ENCODE measurements around the gene TEDDM1. TPM values are rescaled to one million over a fixed set of nuclear protein-coding genes. Genes with fewer than 3 reads are reported as not detected.
"Not testable (repeated sequence)": the region's sequence is repeated elsewhere in the genome, so short reads cannot be mapped to it uniquely, and the experiment has no call there.

The TEDDM1 gene
- total RNA-seq, 2 experiments from 2014 or later = not detected

DNA sequence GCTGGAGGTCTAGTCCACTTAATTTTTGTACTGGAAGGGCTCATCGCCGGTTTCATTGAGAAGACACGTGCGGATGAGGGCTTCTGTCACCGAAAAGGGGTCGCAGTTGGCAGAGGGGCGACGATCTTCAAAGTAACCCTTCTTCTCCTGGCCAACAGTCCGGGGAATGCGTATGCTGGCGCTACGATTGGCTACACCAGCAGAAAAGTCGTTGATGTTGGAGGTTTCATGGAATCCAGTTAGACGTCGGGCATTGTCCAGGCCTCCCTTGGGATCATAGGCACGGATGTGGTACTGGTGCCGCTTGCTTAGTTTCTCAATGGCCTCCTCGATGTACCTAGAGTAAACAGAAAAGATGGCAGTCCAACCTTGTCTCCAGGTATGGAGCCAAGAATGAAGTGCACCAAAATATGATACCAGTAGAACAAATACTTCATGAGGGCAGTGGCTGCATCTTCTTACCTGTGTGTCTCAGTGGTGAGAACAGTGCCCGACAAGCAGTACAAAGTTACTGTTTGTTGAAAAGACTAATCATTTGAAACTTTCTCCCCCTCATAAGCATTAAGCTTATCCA is 16.0 kb downstream of the TEDDM1 start:
- no peak for DNase-seq
- no peaks in the 10 kb centered on the region for H3K27me3 Mint-ChIP-seq
- peaks cover 31% of the 10 kb centered on the region for H3K4me1 Mint-ChIP-seq
- H3K4me3 Mint-ChIP-seq = no peak overlapping the region
- no peak overlapping the region for H3K27ac Mint-ChIP-seq
- no peaks in the 10 kb centered on the region for H3K9me3 Mint-ChIP-seq
- H3K36me3 Mint-ChIP-seq (ENCODE audit: low read depth) = peaks cover 69% of the 10 kb centered on the region
- ChIA-PET CTCF (no interaction called here), POLR2A (no interaction called here)

DNA sequence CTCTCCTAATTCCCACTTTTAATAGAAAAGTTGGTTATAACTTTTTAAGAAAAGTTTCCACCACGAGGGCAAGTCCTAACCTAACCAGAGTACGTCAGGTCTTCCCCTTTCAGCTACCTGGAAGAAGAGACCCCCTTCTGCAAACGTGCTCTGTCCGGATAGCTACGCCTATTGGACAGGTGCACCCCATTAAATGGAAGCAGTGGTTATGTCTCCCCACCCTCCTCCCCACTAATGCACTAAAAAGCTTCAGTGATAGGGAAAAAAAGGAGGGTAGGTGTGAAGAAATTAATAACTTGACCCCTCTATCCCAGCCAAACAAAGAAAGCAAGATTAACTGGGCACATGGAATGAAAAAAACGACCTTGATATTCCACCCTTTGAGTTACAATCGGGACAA is 16.5 kb downstream of the TEDDM1 start:
- Mint-ChIP-seq H3K36me3 (ENCODE audit: low read depth) (peaks cover 65% of the 10 kb centered on the region), H3K9me3 (no peaks in the 10 kb centered on the region), H3K4me3 (no peak overlapping the region), H3K4me1 (peaks cover 26% of the 10 kb centered on the region), H3K27me3 (no peaks in the 10 kb centered on the region), H3K27ac (no peak overlapping the region)
- DNase-seq = no peak
- ChIA-PET POLR2A (no interaction called here), CTCF (interaction anchor here (0.8 kb wide), 1 partner anchor 200 kb away, joined by 3 read pairs; no protein-coding TSS in a partner anchor)

DNA sequence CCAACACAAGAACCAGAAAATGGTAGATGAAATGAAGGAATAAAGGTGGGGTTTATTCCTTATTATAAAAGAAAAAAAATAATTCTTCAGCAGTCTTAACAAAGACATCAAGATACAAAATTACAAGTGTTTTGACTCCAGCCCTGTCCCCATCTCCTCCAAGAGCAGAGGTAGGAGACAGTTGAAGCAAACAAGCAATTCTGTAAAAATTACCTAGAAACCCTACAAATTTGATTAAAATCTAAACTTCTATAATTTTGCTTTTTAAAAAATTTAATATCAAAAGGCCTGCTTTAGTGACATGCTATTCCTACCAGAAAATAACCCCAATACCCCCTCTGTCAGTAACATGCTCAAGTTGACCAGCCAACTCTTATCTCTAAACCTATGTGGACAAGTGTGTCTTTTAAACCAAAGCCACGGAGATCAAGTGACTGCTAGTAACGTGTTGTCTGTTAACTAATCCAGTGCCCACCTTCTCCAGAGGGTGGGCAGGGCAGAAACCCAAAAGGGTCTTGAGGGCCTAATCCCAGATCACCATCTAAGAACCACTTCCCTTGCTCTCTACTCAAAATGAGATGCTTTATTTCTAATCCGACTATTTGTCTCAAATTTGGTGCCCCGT is 17.3 kb downstream of the TEDDM1 start:
- Mint-ChIP-seq H3K27me3 (no peaks in the 10 kb centered on the region), H3K9me3 (no peaks in the 10 kb centered on the region), H3K27ac (no peak overlapping the region), H3K4me3 (no peak overlapping the region), H3K4me1 (peaks cover 18% of the 10 kb centered on the region), H3K36me3 (ENCODE audit: low read depth) (peaks cover 62% of the 10 kb centered on the region)
- ChIA-PET CTCF (interaction anchor here (0.8 to 1.7 kb wide), 2 partner anchors 14 to 199 kb away, joined by 3 to 4 read pairs; no protein-coding TSS in a partner anchor), POLR2A (no interaction called here)
- DNase-seq = no peak

DNA sequence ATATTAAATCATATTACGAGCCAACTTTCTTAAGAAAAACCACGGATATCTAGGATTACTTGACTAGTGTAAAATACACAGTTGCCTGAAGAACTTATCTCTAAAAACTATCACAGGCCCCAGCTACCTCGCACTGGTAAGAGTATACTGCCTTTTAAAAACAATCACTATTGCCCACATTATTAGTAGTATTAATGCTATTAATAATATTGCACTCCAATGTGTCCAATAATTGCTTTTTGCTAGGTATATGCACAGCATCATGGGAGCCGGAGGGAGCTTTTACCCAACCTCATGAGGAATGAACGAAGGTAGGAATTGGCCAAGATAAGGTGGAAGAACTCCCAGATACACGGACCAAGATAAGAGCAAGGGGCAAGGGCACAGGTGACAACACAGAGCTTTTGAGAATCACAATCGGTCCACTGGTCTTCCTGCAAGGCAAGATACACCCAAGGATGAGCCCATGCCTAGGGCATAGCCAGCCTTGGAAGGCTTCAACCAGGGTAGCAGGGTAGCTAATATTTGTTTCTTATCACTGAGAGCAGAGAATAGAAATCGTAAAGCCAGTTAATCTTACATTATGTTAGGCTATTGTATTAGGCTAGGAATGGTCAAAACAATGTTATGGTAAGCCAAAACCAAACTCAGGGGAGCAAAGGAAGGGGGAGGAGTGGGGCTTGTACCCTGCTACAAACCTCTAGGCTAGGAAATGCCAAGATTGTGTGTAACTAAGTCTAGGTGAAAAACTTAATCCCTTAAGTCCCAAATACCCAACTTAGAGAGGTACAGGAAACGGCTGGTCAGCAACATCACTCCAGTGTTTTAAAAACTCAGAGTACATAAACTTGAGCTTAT is 18.3 kb downstream of the TEDDM1 start:
- ChIA-PET POLR2A (no interaction called here), CTCF (interaction anchor here (0.9 to 1.7 kb wide), 4 partner anchors 7 to 82 kb away, joined by 3 to 4 read pairs (median 4); no protein-coding TSS in a partner anchor)
- Mint-ChIP-seq H3K27ac (no peak overlapping the region), H3K36me3 (ENCODE audit: low read depth) (peaks cover 52% of the 10 kb centered on the region), H3K27me3 (no peaks in the 10 kb centered on the region), H3K4me1 (peaks cover 8% of the 10 kb centered on the region), H3K9me3 (no peaks in the 10 kb centered on the region), H3K4me3 (no peak overlapping the region)
- no peak for DNase-seq

DNA sequence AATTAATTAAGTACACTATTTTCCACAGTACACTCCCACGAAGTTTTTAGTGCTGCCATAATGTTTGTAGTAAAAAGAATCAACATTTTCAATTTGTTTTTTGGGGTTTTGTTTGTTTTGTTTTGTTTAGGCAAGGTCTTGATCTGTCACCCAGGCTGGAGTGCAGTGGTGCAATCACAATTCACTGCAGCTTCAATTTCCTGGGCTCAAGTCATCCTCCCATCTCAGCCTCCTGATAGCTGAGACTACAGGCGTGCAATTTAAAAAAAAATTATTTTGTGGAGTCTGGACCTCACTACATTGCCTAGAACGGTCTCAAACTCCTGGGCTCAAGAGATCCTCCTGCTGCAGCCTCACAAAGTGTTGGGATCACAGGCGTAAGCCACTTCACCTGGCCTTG is 20.3 kb downstream of the TEDDM1 start:
- H3K4me1 Mint-ChIP-seq = peaks cover 2% of the 10 kb centered on the region
- CTCF ChIA-PET = interaction anchor here (0.9 to 1.5 kb wide), 4 partner anchors 26 to 300 kb away, joined by 3 to 4 read pairs (median 4); no protein-coding TSS in a partner anchor

DNA sequence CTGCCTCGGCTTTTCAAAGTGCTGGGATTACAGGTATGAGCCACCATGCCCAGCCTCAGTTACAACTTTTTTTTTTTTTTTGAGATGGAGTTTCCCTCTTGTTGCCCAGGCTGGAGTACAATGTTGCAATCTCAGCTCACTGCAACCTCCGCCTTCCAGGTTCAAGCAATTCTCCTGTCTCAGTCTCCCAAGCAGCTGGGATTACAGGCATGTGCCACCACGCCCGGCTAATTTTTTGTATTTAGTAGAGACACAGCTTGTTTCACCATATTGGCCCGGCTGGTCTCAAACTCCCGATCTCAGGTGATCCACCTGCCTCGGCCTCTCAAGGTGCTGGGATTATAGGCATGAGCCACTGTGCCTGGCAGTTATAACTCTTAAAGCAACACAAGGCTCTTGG is 20.7 kb downstream of the TEDDM1 start:
- DNase-seq, H3K27ac Mint-ChIP-seq, POLR2A ChIA-PET, H3K4me1 Mint-ChIP-seq, H3K4me3 Mint-ChIP-seq, H3K27me3 Mint-ChIP-seq, H3K9me3 Mint-ChIP-seq: not testable (repeated sequence)
- H3K36me3 Mint-ChIP-seq (ENCODE audit: low read depth) = peaks cover 30% of the 10 kb centered on the region
- CTCF ChIA-PET = interaction anchor here (0.9 to 1.5 kb wide), 2 partner anchors 25 to 292 kb away, joined by 4 read pairs; no protein-coding TSS in a partner anchor

More for the DNA sequence above, 20.3 kb downstream of the TEDDM1 start:
- no peak for DNase-seq
- H3K9me3 Mint-ChIP-seq = peaks cover 2% of the 10 kb centered on the region
- no peaks in the 10 kb centered on the region for H3K27me3 Mint-ChIP-seq
- POLR2A ChIA-PET = no interaction called here
- H3K4me3 Mint-ChIP-seq = no peak overlapping the region
- H3K27ac Mint-ChIP-seq = no peak overlapping the region
- H3K36me3 Mint-ChIP-seq (ENCODE audit: low read depth) = peaks cover 34% of the 10 kb centered on the region

DNA sequence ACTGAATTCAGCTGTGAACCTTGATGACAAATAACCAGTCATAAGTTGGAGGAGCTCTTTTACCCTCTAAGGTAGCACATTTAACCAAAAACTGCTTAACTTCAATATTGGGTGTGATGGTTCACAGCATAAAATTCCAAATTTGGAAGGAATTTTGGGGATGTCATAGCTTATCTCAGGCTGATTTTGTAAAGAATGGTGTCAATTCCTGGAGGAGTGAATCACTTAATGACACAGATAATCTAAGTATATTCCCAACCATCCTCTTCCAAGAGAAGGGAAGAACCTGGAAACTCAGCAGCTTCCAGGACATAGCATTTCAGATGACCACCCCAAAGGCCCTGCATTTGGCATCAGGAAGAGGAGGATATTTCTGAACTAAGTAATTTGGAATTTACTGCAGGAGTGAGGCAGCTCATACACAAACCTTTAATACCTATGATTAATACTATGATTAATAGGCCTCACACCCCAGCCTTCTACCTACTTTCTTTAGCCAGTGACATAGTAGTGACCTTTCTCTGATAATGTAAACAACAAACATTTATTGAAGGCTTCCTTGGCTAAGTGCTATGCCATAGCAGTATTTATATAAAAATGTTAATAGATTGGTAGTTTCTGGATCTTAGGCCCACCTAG is 23.4 kb downstream of the TEDDM1 start:
- Mint-ChIP-seq H3K27me3 (no peaks in the 10 kb centered on the region), H3K9me3 (peaks cover 2% of the 10 kb centered on the region), H3K36me3 (ENCODE audit: low read depth) (peaks cover 10% of the 10 kb centered on the region), H3K27ac (no peak overlapping the region), H3K4me1 (peaks cover 2% of the 10 kb centered on the region), H3K4me3 (no peak overlapping the region)
- POLR2A ChIA-PET = no interaction called here
- no peak for DNase-seq
- CTCF ChIA-PET = interaction anchor here (0.6 to 1.8 kb wide), 4 partner anchors 10 to 377 kb away, joined by 3 to 5 read pairs (median 4); no protein-coding TSS in a partner anchor

DNA sequence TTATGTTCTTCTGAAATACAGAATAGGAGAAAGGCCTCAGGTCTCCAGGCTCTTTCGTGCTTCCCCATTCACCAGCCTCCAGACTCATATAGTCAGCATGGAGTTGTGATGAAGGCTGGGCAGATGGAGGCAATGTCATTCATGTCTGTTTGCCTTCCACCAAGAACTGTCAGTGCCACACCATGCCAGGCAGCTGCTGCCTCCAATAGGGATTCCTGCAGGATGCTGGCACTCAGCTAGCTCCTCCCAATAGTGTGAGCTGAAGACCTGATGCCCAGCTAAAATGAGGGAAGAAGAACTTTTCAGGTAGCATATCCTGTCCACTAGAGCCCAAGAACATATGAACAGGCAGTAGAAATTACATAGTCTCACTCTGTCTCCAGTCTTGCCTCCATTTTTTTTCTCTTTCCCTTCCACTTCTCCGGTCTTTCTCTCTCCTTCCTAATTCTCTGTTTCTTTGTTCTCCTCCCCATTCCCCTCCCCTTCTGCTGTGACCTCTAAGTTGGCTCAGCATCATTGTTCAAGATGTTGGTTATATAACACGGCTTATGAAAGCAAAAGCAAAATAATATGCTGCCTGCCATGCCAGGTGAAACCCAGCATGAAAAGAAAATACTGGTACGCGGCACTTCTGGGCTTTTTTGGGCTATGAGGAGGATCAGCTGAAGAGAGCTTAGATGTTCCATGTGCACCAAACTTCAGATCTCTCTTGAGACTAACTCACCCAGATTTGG is 26.2 kb downstream of the TEDDM1 start:
- H3K27me3 Mint-ChIP-seq = peaks cover 2% of the 10 kb centered on the region

DNA sequence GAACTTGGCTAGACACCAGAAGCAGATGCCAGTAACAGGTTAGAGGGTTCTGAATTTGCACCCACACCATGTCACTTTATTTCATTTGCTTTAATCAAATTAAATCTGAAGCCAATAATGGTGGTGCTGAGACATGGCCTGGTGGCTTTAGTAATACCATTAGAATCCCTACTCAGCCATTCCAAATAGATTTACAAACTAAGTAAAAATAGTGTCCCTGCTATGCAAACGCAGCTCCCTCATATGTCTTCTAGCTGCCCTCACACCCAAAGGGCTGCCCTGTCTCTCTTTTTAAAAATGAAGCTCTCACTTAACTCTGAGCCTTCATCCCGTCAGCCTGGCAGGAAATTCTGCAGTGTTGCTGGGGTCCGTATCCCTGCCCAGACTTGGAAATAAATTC is 29.9 kb downstream of the TEDDM1 start:
- Mint-ChIP-seq H3K36me3 (ENCODE audit: low read depth) (no peaks in the 10 kb centered on the region), H3K27me3 (peaks cover 11% of the 10 kb centered on the region), H3K4me1 (no peaks in the 10 kb centered on the region), H3K27ac (no peak overlapping the region), H3K4me3 (no peak overlapping the region), H3K9me3 (peaks cover 1% of the 10 kb centered on the region)
- CTCF ChIA-PET = interaction anchor here (1.1 kb wide), 1 partner anchor 9 kb away, joined by 4 read pairs; no protein-coding TSS in a partner anchor
- no peak for DNase-seq
- POLR2A ChIA-PET = no interaction called here

More for the DNA sequence above, 26.2 kb downstream of the TEDDM1 start:
- no peak overlapping the region for H3K27ac Mint-ChIP-seq
- ChIA-PET POLR2A (no interaction called here), CTCF (interaction anchor here (0.5 to 1.2 kb wide), 4 partner anchors 178 to 1140 kb away, joined by 3 read pairs; no protein-coding TSS in a partner anchor)
- no peak for DNase-seq
- H3K4me1 Mint-ChIP-seq = no peaks in the 10 kb centered on the region
- H3K4me3 Mint-ChIP-seq = no peak overlapping the region
- peaks cover 2% of the 10 kb centered on the region for H3K9me3 Mint-ChIP-seq
- H3K36me3 Mint-ChIP-seq (ENCODE audit: low read depth) = no peaks in the 10 kb centered on the region

DNA sequence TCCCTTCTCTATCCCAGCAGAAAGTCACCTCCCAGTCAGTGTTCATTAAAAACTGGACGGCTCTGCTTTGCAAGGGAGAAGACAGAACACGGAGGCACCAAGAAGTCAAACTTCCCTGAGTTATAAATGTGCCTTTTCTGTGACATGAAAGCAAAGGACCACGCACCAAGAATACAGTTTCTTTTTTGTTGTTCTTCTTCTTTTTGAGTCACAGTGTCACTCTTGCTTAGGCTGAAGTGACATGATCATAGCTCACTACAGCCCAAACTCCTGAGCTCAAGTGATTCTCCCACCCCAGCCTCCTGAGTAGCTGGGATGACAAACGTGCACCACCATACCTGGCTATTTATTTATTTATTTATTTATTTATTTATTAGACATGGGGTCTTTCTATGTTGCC is 31.6 kb downstream of the TEDDM1 start:
- DNase-seq = no peak
- no peak overlapping the region for H3K4me3 Mint-ChIP-seq
- H3K27me3 Mint-ChIP-seq = peaks cover 13% of the 10 kb centered on the region
- no peak overlapping the region for H3K27ac Mint-ChIP-seq
- ChIA-PET POLR2A (no interaction called here), CTCF (no interaction called here)
- H3K9me3 Mint-ChIP-seq = no peaks in the 10 kb centered on the region
- H3K36me3 Mint-ChIP-seq (ENCODE audit: low read depth) = no peaks in the 10 kb centered on the region
- no peaks in the 10 kb centered on the region for H3K4me1 Mint-ChIP-seq

DNA sequence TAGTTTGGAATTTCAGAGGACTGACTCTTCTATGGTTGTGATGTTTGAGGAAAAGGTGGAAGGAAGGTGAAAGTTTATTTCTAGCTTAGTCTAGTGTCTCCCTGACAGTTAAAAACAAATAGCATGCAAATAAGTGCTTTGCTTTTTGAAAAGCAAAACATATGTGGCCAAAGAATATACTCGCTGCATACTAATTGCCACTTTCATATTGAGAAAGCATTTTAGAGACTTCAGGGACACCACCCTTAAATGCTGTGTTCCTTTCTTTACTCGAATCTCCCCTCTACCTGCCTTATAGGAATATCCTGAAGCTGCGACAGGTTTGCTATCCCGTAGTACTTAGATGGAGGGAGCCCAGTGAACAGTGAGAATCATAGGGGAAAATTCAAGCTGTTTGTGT is 32.1 kb downstream of the TEDDM1 start:
- Mint-ChIP-seq H3K9me3 (no peaks in the 10 kb centered on the region), H3K4me3 (no peak overlapping the region), H3K36me3 (ENCODE audit: low read depth) (no peaks in the 10 kb centered on the region), H3K27ac (no peak overlapping the region), H3K27me3 (peaks cover 18% of the 10 kb centered on the region), H3K4me1 (no peaks in the 10 kb centered on the region)
- POLR2A ChIA-PET = no interaction called here
- CTCF ChIA-PET = no interaction called here
- no peak for DNase-seq

DNA sequence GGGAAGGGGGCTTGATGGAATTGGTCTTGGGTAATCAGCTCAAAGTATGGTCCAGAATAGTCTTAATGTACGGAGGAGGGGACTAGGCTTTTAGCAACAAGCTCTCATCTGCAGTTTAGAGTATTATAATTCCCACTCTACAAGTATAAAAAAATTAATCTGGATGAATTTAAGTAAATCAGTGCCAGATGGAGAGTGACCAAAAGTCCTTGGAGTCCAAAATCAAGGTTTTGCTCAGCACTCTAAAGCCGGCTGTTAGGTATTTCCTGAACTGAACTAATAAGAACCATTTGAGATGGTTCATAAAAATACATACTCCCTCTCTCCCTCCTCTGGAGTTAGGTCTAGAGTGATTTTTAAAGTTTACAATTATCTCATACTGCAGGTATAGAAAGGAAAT is 32.5 kb downstream of the TEDDM1 start:
- ChIA-PET POLR2A (no interaction called here), CTCF (interaction anchor here (1.0 kb wide), 1 partner anchor 10 kb away, joined by 3 read pairs; no protein-coding TSS in a partner anchor)
- Mint-ChIP-seq H3K36me3 (ENCODE audit: low read depth) (no peaks in the 10 kb centered on the region), H3K4me1 (no peaks in the 10 kb centered on the region), H3K9me3 (no peaks in the 10 kb centered on the region), H3K27ac (no peak overlapping the region), H3K27me3 (peaks cover 19% of the 10 kb centered on the region), H3K4me3 (no peak overlapping the region)
- DNase-seq = no peak
